Cardiac muscle cell (in vitro differentiated cells and primary cell): ENCODE measurements around the gene LAMTOR5. TPM values are rescaled to one million over a fixed set of nuclear protein-coding genes. Genes with fewer than 3 reads are reported as not detected.
"Not testable (repeated sequence)": the region's sequence is repeated elsewhere in the genome, so short reads cannot be mapped to it uniquely, and the experiment has no call there.

ENCODE experiments used
- DNase-seq, 2 donors: peaks; one replicate each; pipeline versions ENCODE4 v3.0.0 to v3.0.0-alpha.2; 2010 to 2017; ENCODE audit warnings: low read depth in 1 of 2, low spot score in 1 of 2
- H3K27ac ChIP-seq: fragments of 200-600 bp; sonication (generic); 2 replicates; pipeline ENCODE4 v1.5.1; 2016
- H3K27me3 ChIP-seq: fragments of 200-600 bp; sonication (generic); 2 replicates; pipeline ENCODE4 v1.6.0; 2016; ENCODE audit warnings: control low read depth
- H3K36me3 ChIP-seq: fragments of 200-600 bp; sonication (generic); 2 replicates; pipeline ENCODE4 v1.5.1; 2016; ENCODE audit warnings: control low read depth
- H3K4me1 ChIP-seq: fragments of 200-600 bp; sonication (generic); 2 replicates; pipeline ENCODE4 v1.8.1; 2017; ENCODE audit warnings: low read depth, mild to moderate bottlenecking, mixed run types
- H3K4me3 ChIP-seq: fragments of 200-600 bp; sonication (generic); 2 replicates; pipeline ENCODE4 v1.5.1; 2016; ENCODE audit warnings: mild to moderate bottlenecking
- H3K9me3 ChIP-seq: fragments of 200-600 bp; sonication (generic); 2 replicates; pipeline ENCODE4 v1.5.1; 2017; ENCODE audit warnings: low read depth, mild to moderate bottlenecking, control low read depth
- polyA plus RNA-seq: library from polyadenylated mRNA; unstranded; fragments of >200 nt; fragmentation: Nextera tagmentation; extraction: Ambion mirVana; gene quantifications from 2 replicates; pipeline ENCODE4 v1.2.1, GENCODE V29; 2016
- total RNA-seq: library from RNA; depleted of rRNA; stranded (reverse); fragments of >200 nt; gene quantifications from 2 replicates; pipeline ENCODE4 v1.2.3, GENCODE V29; 2016
- TF ChIP-seq, protein P1 (sequence below): IDR thresholded peaks from 2 replicates; pipeline ENCODE4 v1.5.1; 2012; ENCODE audit warnings: low read depth, mild to moderate bottlenecking, low read length

LAMTOR5 gene
- total and polyA plus RNA-seq, 2 experiments from 2014 or later = 78.3 to 465 TPM

DNA sequence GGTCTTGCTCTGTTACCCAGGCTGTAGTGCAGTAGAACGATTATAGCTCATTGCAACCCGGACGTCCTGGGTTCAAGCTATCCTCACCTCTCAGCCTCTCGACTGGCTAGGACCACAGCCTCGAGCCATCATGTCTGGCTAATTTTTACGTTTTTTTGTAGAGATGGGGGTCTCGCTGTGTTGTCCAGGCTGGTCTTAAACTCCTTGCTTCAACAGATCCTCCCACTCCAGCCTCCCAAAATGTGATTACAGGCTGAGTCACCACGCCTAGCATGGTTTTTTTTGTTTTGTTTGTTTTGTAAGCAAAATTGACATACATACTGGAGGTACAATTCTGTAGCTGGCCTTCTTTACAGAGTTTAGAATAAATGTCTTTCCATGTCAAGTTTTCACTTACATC is 994 bp upstream of the LAMTOR5 start:
- TF ChIP-seq, protein P1, sequence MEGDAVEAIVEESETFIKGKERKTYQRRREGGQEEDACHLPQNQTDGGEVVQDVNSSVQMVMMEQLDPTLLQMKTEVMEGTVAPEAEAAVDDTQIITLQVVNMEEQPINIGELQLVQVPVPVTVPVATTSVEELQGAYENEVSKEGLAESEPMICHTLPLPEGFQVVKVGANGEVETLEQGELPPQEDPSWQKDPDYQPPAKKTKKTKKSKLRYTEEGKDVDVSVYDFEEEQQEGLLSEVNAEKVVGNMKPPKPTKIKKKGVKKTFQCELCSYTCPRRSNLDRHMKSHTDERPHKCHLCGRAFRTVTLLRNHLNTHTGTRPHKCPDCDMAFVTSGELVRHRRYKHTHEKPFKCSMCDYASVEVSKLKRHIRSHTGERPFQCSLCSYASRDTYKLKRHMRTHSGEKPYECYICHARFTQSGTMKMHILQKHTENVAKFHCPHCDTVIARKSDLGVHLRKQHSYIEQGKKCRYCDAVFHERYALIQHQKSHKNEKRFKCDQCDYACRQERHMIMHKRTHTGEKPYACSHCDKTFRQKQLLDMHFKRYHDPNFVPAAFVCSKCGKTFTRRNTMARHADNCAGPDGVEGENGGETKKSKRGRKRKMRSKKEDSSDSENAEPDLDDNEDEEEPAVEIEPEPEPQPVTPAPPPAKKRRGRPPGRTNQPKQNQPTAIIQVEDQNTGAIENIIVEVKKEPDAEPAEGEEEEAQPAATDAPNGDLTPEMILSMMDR = no peak
- no peak for DNase-seq
- Histone ChIP-seq H3K9me3 (no peaks in the 10 kb centered on the region), H3K36me3 (peaks cover 21% of the 10 kb centered on the region), H3K4me3 (peak overlapping the region; percentile 77), H3K27ac (no peak overlapping the region), H3K4me1 (peaks cover 12% of the 10 kb centered on the region), H3K27me3 (no peaks in the 10 kb centered on the region)

DNA sequence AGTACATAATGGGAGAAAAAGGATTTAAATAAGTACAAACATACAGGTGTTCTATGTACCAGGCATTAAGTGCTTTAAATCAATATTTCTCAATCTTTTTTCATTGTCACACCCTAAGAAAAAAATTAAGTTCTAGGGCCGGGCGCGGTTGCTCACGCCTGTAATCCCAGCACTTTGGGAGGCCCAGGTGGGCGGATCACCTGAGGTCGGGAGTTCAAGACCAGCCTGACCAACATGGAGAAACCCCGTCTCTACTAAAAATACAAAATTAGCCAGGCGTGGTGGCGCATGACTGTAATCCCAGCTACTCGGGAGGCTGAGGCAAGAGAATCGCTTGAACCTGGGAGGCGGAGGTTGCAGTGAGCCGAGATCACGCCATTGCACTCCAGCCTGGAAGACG is 1.1 kb downstream of the LAMTOR5 start:
- not testable (repeated sequence) for H3K27me3 ChIP-seq, DNase-seq, H3K27ac ChIP-seq, H3K4me1 ChIP-seq, H3K9me3 ChIP-seq
- peaks cover 38% of the 10 kb centered on the region for H3K36me3 ChIP-seq
- peak overlapping the region; percentile 77 for H3K4me3 ChIP-seq

DNA sequence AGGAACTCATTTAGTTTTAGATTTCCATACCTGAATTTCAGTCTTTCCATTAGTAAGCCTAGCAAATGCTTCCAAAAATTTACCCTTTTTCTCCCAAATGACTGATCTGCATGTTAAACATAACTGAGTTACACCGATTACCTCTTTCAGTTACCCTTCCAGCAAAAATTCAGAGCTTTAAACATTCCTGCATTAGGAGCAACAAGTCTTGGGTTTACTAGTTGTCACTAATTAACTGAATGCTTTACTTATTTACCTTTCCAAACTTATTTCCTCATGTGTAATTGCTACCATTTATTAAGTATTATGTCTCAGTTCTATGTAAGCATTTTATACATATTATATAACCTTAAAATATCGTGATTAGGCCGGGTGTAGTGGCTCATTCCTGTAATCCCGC is 3.1 kb downstream of the LAMTOR5 start:
- TF ChIP-seq, protein P1 = no peak
- Histone ChIP-seq H3K36me3 (peaks cover 48% of the 10 kb centered on the region), H3K9me3 (no peaks in the 10 kb centered on the region), H3K4me3 (no peak overlapping the region), H3K27ac (no peak overlapping the region), H3K4me1 (peaks cover 8% of the 10 kb centered on the region), H3K27me3 (no peaks in the 10 kb centered on the region)
- DNase-seq = no peak

DNA sequence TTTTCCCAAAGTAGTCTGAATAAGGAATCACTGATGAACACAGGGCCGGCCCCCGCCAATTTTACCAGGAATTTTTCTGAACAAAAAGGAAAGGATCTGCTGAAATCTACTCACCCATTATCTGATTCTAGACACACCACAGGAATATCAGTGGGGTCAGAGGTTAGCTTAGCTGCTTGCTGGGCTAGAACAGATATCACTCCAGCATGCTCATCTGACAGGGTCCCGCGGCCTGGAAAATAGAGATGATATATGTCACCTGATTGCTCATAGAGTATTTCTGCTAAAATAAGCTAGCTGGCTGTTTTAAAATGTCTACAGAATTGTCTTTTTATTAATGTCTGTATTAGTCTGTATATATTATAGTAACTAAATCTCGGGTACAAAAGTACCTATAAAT is 3.7 kb downstream of the LAMTOR5 start:
- DNase-seq = no peak
- no peak overlapping the region for H3K27ac ChIP-seq
- H3K36me3 ChIP-seq = peaks cover 48% of the 10 kb centered on the region
- TF ChIP-seq, protein P1 = no peak
- no peak overlapping the region for H3K4me3 ChIP-seq
- H3K4me1 ChIP-seq = peaks cover 8% of the 10 kb centered on the region
- H3K9me3 ChIP-seq = no peaks in the 10 kb centered on the region
- H3K27me3 ChIP-seq = no peaks in the 10 kb centered on the region

DNA sequence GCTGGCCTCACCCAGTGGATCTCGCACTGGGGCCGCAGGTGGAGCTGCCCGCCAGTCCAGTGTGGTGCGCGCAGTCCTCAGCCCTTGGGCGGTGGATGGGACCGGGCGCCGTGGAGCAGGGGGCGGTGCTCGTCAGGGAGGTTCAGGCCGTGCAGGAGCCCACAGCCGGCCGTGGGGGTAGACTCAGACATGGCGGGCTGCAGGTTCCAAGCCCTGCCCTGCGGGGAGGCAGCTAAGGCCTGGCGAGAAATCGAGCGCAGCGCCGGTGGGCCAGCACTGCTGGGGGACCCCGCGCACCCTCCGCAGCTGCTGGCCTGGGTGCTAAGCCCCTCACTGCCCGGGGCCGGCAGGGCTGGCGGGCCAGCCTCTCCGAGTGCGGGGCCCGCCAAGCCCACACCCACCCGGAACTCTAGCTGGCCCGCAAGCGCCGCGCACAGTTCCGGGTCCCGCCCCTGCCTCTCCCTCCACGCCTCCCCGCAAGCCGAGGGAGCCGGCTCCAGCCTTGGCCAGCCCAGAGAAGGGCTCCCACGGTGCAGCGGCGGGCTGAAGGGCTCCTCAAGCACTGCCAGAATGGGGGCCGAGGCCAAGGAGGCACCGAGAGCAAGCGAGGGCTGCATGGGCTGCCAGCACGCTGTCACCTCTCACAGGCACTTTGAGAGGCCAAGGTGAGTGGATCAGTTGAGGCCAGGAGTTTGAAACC is 11.1 kb downstream of the LAMTOR5 start:
- not testable (repeated sequence) for H3K4me1 ChIP-seq, H3K9me3 ChIP-seq, H3K27ac ChIP-seq, DNase-seq, H3K4me3 ChIP-seq, H3K27me3 ChIP-seq
- H3K36me3 ChIP-seq = peaks cover 11% of the 10 kb centered on the region

DNA sequence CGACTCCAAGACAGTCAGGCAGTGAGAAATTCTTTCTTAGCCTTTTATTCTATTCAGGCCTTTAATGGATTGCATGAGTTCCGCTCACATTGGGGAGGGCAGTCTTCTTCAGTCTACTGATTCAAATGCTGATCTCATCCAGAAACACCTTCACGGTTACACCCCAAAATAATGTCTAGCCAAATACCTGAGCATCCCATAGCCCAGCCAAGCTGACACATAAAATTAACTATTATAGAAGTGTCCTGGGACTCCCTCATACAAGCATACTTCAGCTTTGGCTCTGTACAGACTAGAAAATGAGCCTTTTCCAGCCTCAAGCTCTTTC is 13.0 kb downstream of the LAMTOR5 start:
- H3K4me1 ChIP-seq = no peaks in the 10 kb centered on the region
- no peaks in the 10 kb centered on the region for H3K27me3 ChIP-seq
- TF ChIP-seq, protein P1 = no peak
- H3K27ac ChIP-seq = no peak overlapping the region
- no peaks in the 10 kb centered on the region for H3K36me3 ChIP-seq
- no peak for DNase-seq
- no peak overlapping the region for H3K4me3 ChIP-seq
- H3K9me3 ChIP-seq = no peaks in the 10 kb centered on the region
